Progenitor cell of endocrine pancreas (in vitro differentiated cells): Measurements from ENCODE around the gene SHC4. TPM values are rescaled to one million over a fixed set of nuclear protein-coding genes. Genes with fewer than 3 reads are reported as not detected.
A peak's percentile ranks its signal among the peaks of the same experiment; 100 is the strongest.
"Not testable (repeated sequence)": the region's sequence is repeated elsewhere in the genome, so short reads cannot be mapped to it uniquely, and the experiment has no call there.

Experiments used
- DNase-seq: peaks from one replicate; pipeline ENCODE4 v3.0.0; 2021; ENCODE audit warnings: low spot score; ENCODE audit not compliant: unreplicated experiment
- H3K27ac Mint-ChIP-seq: 2 replicates; pipeline ENCODE4 v1.8.0; 2021; ENCODE audit warnings: mild to moderate bottlenecking, moderate library complexity, mixed read lengths
- H3K27me3 Mint-ChIP-seq: 2 replicates; pipeline ENCODE4 v1.8.0; 2021; ENCODE audit warnings: mixed read lengths
- H3K36me3 Mint-ChIP-seq: 2 replicates; pipeline ENCODE4 v1.8.0; 2022; ENCODE audit warnings: mixed read lengths; ENCODE audit not compliant: insufficient read depth
- H3K4me1 Mint-ChIP-seq: 2 replicates; pipeline ENCODE4 v1.8.0; 2021; ENCODE audit warnings: low read depth, mixed read lengths
- H3K4me3 Mint-ChIP-seq: 2 replicates; pipeline ENCODE4 v1.8.0; 2021; ENCODE audit warnings: low read depth, mild to moderate bottlenecking, moderate library complexity, mixed read lengths
- H3K9me3 Mint-ChIP-seq: 2 replicates; pipeline ENCODE4 v1.8.0; 2021; ENCODE audit warnings: low read depth, mixed read lengths
- total RNA-seq: library from RNA; stranded (reverse); gene quantifications from 2 replicates; pipeline ENCODE4 v1.2.1, GENCODE V29; 2021
- TF ChIP-seq, protein P1 (sequence below): fragments of 200-600 bp; sonication (generic); IDR thresholded peaks from one replicate; pipeline ENCODE4 v1.5.0; 2021; ENCODE audit warnings: antibody characterized with exemption, mild to moderate bottlenecking; ENCODE audit not compliant: unreplicated experiment

Gene SHC4
- total RNA-seq, 1 donor from 2014 or later, result 0.36 TPM

DNA sequence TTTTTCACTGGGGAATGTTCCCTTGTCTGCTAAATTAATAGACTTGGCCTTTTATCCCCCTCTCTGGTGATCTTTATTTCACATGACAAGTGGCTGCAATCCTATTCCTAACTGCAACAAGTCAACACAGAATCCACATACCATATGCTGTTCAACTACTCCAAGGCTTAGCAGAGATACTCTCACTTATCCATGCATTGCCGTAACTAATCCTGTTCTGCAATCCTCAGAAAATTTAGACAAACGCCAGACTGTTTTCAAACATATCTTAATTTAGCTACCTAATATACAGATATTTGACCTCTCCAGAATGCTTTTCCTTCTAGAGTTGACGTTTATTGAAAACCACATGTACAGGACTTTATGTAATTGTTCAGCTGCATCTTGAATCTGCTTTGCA is 47.9 kb downstream of the SHC4 start:
- H3K9me3 Mint-ChIP-seq, result no peaks in the 10 kb centered on the region
- no peak overlapping the region for H3K4me3 Mint-ChIP-seq
- no peaks in the 10 kb centered on the region for H3K36me3 Mint-ChIP-seq

DNA sequence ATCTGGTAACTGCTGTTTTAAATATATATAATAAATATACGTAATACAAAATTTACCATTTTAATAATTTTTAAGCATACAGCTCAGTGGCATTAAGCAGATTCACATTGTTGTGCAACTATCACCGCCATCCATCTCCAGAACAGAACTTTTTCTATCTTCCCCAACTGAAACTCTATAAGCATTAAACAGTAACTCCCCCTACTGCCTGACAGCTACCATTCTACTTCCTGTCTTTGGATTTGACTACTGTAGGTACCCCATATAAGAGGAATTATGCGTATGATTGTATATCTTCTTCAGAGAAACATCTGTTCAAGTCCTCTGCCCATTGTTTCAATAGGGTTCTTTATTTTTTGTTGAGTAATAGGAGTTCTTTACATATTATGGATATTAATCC is 49.0 kb downstream of the SHC4 start:
- Mint-ChIP-seq H3K27me3 (no peaks in the 10 kb centered on the region), H3K36me3 (no peaks in the 10 kb centered on the region), H3K4me1 (peaks cover 5% of the 10 kb centered on the region), H3K9me3 (peaks cover 6% of the 10 kb centered on the region), H3K4me3 (no peak overlapping the region), H3K27ac (no peak overlapping the region)
- no peak for DNase-seq
- TF ChIP-seq, protein P1, sequence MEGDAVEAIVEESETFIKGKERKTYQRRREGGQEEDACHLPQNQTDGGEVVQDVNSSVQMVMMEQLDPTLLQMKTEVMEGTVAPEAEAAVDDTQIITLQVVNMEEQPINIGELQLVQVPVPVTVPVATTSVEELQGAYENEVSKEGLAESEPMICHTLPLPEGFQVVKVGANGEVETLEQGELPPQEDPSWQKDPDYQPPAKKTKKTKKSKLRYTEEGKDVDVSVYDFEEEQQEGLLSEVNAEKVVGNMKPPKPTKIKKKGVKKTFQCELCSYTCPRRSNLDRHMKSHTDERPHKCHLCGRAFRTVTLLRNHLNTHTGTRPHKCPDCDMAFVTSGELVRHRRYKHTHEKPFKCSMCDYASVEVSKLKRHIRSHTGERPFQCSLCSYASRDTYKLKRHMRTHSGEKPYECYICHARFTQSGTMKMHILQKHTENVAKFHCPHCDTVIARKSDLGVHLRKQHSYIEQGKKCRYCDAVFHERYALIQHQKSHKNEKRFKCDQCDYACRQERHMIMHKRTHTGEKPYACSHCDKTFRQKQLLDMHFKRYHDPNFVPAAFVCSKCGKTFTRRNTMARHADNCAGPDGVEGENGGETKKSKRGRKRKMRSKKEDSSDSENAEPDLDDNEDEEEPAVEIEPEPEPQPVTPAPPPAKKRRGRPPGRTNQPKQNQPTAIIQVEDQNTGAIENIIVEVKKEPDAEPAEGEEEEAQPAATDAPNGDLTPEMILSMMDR, result no peak

More for the DNA sequence above, 47.9 kb downstream of the SHC4 start:
- no peak for DNase-seq
- H3K27ac Mint-ChIP-seq, result peak overlapping the region; percentile 54
- peaks cover 5% of the 10 kb centered on the region for H3K4me1 Mint-ChIP-seq
- H3K27me3 Mint-ChIP-seq, result no peaks in the 10 kb centered on the region
- TF ChIP-seq, protein P1, result no peak

DNA sequence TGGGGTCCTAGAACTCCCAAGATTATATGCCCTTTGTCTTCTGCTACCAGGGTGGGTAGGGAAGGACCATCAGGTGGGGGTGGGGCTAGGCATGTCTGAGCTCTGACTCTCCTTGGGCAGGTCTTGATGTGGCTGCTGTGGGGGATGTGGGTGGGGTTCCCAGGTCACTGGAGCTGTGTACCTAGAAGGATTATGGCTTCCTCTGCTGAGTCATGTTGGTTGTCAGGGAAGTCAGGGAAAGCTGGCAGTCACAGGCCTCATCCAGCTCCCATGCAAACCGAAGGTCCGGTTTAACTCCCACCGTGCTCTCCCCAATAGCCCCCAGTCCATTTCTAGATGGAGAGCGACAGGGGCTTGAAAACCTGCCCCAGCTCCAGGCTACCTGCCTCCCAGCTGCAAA is 50.6 kb downstream of the SHC4 start:
- no peak overlapping the region for H3K4me3 Mint-ChIP-seq
- TF ChIP-seq, protein P1, result no peak
- H3K36me3 Mint-ChIP-seq, result no peaks in the 10 kb centered on the region
- peaks cover 5% of the 10 kb centered on the region for H3K4me1 Mint-ChIP-seq
- DNase-seq, result no peak
- no peaks in the 10 kb centered on the region for H3K27me3 Mint-ChIP-seq
- no peak overlapping the region for H3K27ac Mint-ChIP-seq
- peaks cover 11% of the 10 kb centered on the region for H3K9me3 Mint-ChIP-seq

DNA sequence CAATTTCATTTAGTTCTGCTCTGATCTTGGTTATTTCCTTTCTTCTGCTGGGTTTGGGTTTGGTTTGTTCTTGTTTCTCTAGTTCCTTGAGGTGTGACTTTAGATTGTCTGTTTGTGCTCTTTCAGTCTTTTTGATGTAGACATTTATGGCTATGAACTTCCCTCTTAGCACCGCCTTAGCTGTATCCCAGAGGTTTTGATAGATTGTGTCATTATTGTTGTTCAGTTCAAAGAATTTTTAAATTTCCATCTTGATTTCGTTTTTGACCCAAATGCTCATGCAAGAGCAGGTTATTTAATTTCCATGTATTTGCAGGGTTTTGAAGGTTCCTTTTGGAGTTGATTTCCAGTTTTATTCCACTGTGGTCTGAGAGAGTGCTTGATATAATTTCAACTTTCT is 53.2 kb downstream of the SHC4 start:
- DNase-seq, H3K27me3 Mint-ChIP-seq, H3K36me3 Mint-ChIP-seq, H3K4me3 Mint-ChIP-seq, H3K27ac Mint-ChIP-seq, H3K4me1 Mint-ChIP-seq: not testable (repeated sequence)
- peaks cover 11% of the 10 kb centered on the region for H3K9me3 Mint-ChIP-seq

DNA sequence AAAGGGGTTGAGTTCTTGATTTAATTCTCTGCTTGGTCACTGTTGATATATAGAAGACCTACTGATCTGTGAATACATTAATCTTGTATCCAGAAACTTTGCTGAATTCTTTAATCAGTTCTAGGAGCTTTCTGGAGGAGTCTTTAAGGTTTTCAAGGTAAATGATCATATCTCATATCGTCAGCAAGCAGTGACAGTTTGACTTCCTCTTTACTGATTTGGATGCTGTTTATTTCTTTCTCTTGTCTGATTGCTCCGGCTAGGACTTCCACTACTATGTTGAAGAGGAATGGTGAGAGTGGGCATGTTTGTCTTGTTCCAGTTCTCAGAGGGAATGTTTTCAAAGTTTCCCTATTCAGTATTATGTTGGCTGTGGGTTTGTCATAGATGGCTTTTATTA is 54.4 kb downstream of the SHC4 start:
- not testable (repeated sequence) for H3K4me3 Mint-ChIP-seq, H3K4me1 Mint-ChIP-seq, H3K36me3 Mint-ChIP-seq, DNase-seq, H3K27me3 Mint-ChIP-seq, H3K27ac Mint-ChIP-seq
- H3K9me3 Mint-ChIP-seq, result peaks cover 11% of the 10 kb centered on the region

DNA sequence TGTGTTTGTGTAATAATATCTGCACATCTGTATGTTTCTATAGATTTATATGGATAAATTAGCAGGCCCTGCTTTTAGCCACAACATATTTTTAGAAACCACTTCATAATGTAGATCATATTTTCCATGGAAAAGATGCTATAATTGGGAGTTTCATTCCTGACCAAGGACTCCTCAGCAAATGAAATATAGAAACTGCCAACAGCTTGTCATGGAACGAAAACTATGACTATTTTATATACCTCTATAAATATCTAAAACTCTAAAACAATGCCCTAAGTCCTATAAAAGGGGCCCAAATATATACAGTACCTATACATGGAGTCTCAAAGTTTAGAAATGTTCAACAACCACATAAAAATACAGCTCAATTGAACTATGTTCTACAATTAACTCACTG is 57.9 kb downstream of the SHC4 start:
- Mint-ChIP-seq H3K4me3 (no peak overlapping the region), H3K27me3 (no peaks in the 10 kb centered on the region), H3K4me1 (no peaks in the 10 kb centered on the region), H3K9me3 (peaks cover 11% of the 10 kb centered on the region), H3K27ac (no peak overlapping the region), H3K36me3 (no peaks in the 10 kb centered on the region)
- TF ChIP-seq, protein P1, result no peak
- DNase-seq, result no peak
